IPS-20b (cell line): ENCODE results near the gene MAGEA9B.
"Not testable (repeated sequence)": the region's sequence is repeated elsewhere in the genome, so short reads cannot be mapped to it uniquely, and the experiment has no call there.

ENCODE experiments used
- H3K27ac ChIP-seq: one replicate; pipeline ENCODE4 v1.5.1; 2013; ENCODE audit warnings: low read length
- H3K27me3 ChIP-seq: 2 replicates; pipeline ENCODE4 v1.6.1; 2013; ENCODE audit warnings: mild to moderate bottlenecking, low read length, inconsistent platforms; ENCODE audit not compliant: insufficient read depth
- H3K36me3 ChIP-seq: 2 replicates; pipeline ENCODE4 v1.6.1; 2013; ENCODE audit warnings: low read depth, mild to moderate bottlenecking, inconsistent platforms, low read length, moderate library complexity; ENCODE audit not compliant: insufficient read depth
- H3K4me1 ChIP-seq: 2 replicates; pipeline ENCODE4 v1.6.1; 2013; ENCODE audit warnings: mild to moderate bottlenecking, control low read depth, inconsistent platforms, low read length, moderate library complexity; ENCODE audit not compliant: insufficient read depth
- H3K4me3 ChIP-seq: 2 replicates; pipeline ENCODE4 v1.5.1; 2013; ENCODE audit warnings: mild to moderate bottlenecking, low read length, inconsistent platforms
- H3K9ac ChIP-seq: 2 replicates; pipeline ENCODE4 v1.6.1; 2013; ENCODE audit warnings: low read depth, mild to moderate bottlenecking, inconsistent platforms, low read length, moderate library complexity
- H3K9me3 ChIP-seq: 2 replicates; pipeline ENCODE4 v1.6.1; 2013; ENCODE audit warnings: mild to moderate bottlenecking, low read depth, low read length, inconsistent platforms; ENCODE audit not compliant: insufficient read depth

Gene MAGEA9B

GRCh38 chrX:149545545-149546543 lies 41.4 kb downstream of the MAGEA9B start:
- not testable (repeated sequence) for H3K9me3 ChIP-seq, H3K4me1 ChIP-seq, H3K27ac ChIP-seq, H3K9ac ChIP-seq, H3K36me3 ChIP-seq, H3K27me3 ChIP-seq, H3K4me3 ChIP-seq

GRCh38 chrX:149541521-149542047 lies 45.7 kb downstream of the MAGEA9B start:
- Histone ChIP-seq H3K27ac (no peak overlapping the region), H3K36me3 (no peaks in the 10 kb centered on the region), H3K9ac (peak overlapping the region; percentile 37; the same call in 1 of the 2 replicates), H3K27me3 (peaks cover 7% of the 10 kb centered on the region; the same call in 1 of the 2 replicates), H3K4me3 (peak overlapping the region; percentile 83), H3K4me1 (peaks cover 3% of the 10 kb centered on the region; the same call in 1 of the 2 replicates), H3K9me3 (no peaks in the 10 kb centered on the region)

- Histone ChIP-seq H3K9ac (peak within 1 kb of the TSS; percentile 37; the same call in 1 of the 2 replicates), H3K4me3 (peak within 1 kb of the TSS; percentile 83), H3K27me3 (peaks cover 7% of the 10 kb centered on the region; the same call in 1 of the 2 replicates), H3K27ac (no peak within 1 kb of the TSS), H3K9me3 (no peaks in the 10 kb centered on the region), H3K36me3 (no peaks in the 10 kb centered on the region), H3K4me1 (peaks cover 3% of the 10 kb centered on the region; the same call in 1 of the 2 replicates)
These were observed 46.4 kb downstream of the MAGEA9B start, which contains the start of gene EOLA1 for GRCh38 chrX:149540621-149541520. EOLA1 (plus strand) TSS chrX:149541012; CDS start chrX:149545631, 4,619 bp downstream.

DNA sequence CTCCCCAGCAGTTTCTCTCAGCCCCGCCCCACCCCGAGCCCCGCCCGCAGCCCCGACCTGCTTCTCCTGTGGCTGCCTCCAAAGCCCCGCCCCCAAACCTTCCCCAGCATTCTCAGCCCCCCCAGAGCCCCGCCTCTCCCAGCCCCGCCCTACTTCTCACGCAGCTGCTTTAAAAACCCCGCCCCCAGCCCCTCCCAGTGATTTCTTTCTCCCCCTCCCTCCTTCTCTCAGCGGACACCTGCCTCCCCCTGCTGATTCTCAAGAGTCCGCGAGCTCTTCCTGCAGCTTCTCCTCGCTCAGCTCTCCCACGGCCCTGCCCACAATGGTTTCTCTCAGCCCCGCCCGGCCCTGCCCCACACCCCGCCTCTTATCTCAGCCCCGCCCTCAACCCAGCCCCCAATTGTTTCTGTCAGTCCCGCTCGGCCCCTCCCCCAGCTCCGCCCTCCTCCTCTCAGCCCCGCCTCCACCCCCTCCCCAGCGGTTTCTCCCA lies 47.1 kb downstream of the MAGEA9B start:
- Histone ChIP-seq H3K36me3 (no peaks in the 10 kb centered on the region), H3K27me3 (peaks cover 7% of the 10 kb centered on the region; the same call in 1 of the 2 replicates), H3K9ac (no peak overlapping the region; the same call in 1 of the 2 replicates), H3K4me3 (peak overlapping the region; percentile 83), H3K27ac (no peak overlapping the region), H3K9me3 (no peaks in the 10 kb centered on the region), H3K4me1 (peaks cover 3% of the 10 kb centered on the region; the same call in 1 of the 2 replicates)

DNA sequence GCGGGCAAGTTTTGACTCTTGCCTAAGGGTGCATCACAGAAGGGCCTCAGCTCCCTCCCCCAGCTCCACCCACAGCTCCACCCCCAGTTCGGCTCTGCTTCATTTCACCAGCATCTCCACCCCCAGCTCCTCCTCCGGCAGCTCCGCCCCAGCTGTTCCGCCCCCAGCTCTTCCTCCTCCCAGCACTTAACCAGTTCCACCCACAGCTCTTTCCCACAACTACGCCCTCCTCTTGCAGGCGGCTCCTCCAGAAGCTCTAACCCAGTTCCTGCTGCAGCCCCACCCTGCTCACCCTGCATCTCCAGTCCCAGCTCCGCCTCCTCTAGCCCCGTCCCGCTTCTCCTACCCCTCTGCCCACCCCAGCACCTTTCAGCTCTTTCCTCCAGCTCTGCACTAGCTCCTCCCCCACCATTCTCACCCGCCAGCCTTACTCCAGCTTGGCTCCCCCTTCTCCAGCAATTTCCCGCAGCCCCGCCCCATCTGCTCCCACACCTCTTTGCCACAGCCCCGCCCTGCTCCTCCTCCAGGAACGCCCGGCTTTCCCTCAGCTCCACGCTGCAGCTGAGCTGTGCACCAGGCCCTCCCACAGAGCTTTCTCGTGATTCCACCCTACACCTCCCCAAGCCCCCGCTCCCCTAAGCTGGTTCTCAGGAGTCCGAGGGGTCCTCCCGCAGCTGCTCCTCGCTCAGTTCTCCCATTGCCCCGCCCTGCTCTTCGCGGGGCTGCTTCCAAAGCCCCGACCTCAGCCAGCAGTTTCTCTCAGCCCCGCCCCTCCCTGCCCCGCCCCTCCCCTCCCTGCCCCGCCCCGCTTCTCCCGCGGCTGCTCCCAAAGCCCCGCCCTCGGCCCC lies 47.8 kb downstream of the MAGEA9B start:
- peak overlapping the region; percentile 77 for H3K4me3 ChIP-seq
- peaks cover 7% of the 10 kb centered on the region; the same call in 1 of the 2 replicates for H3K27me3 ChIP-seq
- H3K9me3 ChIP-seq, result no peaks in the 10 kb centered on the region
- no peaks in the 10 kb centered on the region for H3K36me3 ChIP-seq
- no peak overlapping the region; the same call in 1 of the 2 replicates for H3K9ac ChIP-seq
- peaks cover 3% of the 10 kb centered on the region; the same call in 1 of the 2 replicates for H3K4me1 ChIP-seq
- no peak overlapping the region for H3K27ac ChIP-seq

- H3K9me3 ChIP-seq, H3K27me3 ChIP-seq, H3K9ac ChIP-seq, H3K27ac ChIP-seq, H3K4me1 ChIP-seq, H3K4me3 ChIP-seq, H3K36me3 ChIP-seq: not testable (repeated sequence)
These were observed 49.8 kb downstream of the MAGEA9B start for GRCh38 chrX:149537474-149537873.

GRCh38 chrX:149534926-149535602 lies 52.2 kb downstream of the MAGEA9B start:
- H3K9me3 ChIP-seq, H3K4me3 ChIP-seq, H3K27ac ChIP-seq, H3K27me3 ChIP-seq, H3K9ac ChIP-seq, H3K36me3 ChIP-seq, H3K4me1 ChIP-seq: not testable (repeated sequence)

- H3K27ac ChIP-seq, H3K36me3 ChIP-seq, H3K9me3 ChIP-seq, H3K9ac ChIP-seq, H3K4me1 ChIP-seq, H3K4me3 ChIP-seq, H3K27me3 ChIP-seq: not testable (repeated sequence)
These were observed 53.3 kb downstream of the MAGEA9B start for GRCh38 chrX:149533999-149534398.

DNA sequence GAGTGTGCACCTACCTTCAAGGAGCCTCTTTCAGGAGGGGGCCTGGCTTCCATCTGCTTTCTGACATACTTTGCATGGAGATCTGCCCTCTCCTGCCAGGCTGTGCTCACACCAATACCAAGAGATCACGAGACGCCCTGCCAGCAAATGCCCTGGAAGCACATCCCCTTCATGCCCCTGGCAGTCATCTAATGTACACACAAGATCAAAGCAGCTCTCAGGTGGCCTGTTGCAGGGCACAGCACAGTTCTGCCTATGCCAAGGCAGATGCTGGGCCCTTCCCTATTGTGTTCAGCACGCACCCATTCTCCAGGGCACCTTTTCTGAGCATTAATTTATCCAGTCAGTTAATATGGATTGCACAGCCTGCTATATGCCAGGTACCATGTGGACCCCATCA lies 54.4 kb downstream of the MAGEA9B start:
- H3K4me3 ChIP-seq, H3K36me3 ChIP-seq, H3K4me1 ChIP-seq, H3K9me3 ChIP-seq, H3K27me3 ChIP-seq, H3K27ac ChIP-seq, H3K9ac ChIP-seq: not testable (repeated sequence)
